ENCODE results near the gene ZNF428.

ZNF428 gene, protein sequence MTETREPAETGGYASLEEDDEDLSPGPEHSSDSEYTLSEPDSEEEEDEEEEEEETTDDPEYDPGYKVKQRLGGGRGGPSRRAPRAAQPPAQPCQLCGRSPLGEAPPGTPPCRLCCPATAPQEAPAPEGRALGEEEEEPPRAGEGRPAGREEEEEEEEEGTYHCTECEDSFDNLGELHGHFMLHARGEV

DNA sequence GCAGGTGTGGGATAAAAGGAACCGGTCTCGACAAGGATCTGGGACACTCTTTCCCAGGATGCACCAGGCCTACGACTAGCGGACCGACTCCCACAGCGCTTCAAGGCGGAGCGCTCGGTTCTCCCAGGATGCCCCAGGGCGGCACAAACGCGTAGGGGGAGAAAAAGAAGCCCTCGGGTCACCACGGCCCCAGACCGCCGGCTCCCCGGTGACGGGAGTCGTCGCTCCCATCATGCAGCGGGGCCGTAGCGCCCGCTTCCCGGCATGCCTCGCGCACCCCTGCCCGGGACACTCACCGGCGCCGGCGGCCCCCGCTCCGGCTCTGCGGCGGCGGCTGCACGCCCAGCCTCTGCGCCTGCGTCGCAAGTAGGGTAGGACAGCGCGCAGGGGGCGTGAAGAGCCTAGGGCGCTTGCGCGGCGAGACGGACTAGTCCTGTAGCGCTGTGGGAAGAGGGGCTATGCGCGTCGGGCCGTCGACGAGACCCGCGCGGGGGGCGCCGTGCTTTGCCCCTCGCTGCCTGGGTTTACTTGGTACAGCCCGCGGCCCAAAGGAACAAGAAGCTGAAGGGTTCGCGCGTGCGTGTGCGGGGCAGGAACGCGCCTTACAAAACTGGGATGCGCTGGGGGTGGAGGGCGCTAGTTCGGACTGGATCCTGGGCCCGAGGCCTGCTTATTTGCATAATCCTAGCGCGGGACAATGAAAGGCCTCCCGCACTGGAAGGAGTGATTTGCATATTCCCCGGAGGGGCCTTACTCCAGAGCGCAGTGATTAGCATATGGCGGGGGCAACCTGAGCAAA is at the start of gene ZNF428:
ZNF428 (minus strand) TSS at position 368 of the 799 bp plus-strand sequence. CDS start 5,325 bp downstream, outside the sequence.
- Histone ChIP-seq H3K4me3 (peak within 1 kb of the TSS; percentile 88), H3K27ac (peak within 1 kb of the TSS; percentile 78 to 96)
- DNase-seq (ENCODE audit: low spot score): peak; percentile 91
- TF ChIP-seq, protein P1, sequence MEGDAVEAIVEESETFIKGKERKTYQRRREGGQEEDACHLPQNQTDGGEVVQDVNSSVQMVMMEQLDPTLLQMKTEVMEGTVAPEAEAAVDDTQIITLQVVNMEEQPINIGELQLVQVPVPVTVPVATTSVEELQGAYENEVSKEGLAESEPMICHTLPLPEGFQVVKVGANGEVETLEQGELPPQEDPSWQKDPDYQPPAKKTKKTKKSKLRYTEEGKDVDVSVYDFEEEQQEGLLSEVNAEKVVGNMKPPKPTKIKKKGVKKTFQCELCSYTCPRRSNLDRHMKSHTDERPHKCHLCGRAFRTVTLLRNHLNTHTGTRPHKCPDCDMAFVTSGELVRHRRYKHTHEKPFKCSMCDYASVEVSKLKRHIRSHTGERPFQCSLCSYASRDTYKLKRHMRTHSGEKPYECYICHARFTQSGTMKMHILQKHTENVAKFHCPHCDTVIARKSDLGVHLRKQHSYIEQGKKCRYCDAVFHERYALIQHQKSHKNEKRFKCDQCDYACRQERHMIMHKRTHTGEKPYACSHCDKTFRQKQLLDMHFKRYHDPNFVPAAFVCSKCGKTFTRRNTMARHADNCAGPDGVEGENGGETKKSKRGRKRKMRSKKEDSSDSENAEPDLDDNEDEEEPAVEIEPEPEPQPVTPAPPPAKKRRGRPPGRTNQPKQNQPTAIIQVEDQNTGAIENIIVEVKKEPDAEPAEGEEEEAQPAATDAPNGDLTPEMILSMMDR (IDR thresholded peaks at IDR 0.05): no peak

DNA sequence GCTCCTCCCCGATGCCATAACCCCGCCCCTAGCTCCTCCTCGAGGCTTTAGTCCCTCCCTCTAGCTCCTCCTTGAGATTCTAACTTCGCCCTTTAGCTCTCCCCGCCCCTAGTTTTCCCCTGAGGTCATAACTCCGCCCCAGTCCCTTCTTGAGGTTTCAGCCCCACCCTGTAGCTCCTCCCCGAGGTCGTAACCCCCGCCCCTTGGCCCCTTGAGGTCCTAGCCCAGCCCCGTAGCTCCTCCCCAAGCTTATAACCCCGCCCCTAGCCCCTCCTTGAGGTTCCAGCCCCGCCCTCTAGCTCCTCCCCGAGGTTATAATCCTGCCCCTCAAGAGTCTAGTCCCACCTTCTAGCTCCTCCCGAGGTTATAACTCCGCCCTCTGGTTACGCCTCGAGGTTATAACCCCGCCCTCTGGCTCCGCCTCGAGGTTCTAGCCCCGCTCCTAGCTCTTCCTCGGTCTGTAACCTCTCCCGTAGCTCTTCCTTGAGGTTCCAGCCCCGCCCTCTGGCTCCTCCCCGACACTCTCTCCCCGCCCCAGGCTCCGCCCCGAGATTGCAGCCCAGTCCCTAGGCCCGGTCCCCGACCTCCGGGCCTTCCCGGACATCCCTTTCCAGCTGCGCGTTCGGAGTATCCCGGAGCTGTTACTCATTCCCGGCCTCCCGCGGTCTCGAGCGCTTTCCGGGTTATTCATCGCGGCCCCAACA is 49.1 kb upstream of the ZNF428 start:
- Histone ChIP-seq H3K4me3 (peak overlapping the region; percentile 78), H3K27ac (peak overlapping the region; percentile 85 to 91)
- TF ChIP-seq, protein P1 (IDR thresholded peaks at IDR 0.05): no peak
- peak; percentile 99 for DNase-seq (ENCODE audit: low spot score)

DNA sequence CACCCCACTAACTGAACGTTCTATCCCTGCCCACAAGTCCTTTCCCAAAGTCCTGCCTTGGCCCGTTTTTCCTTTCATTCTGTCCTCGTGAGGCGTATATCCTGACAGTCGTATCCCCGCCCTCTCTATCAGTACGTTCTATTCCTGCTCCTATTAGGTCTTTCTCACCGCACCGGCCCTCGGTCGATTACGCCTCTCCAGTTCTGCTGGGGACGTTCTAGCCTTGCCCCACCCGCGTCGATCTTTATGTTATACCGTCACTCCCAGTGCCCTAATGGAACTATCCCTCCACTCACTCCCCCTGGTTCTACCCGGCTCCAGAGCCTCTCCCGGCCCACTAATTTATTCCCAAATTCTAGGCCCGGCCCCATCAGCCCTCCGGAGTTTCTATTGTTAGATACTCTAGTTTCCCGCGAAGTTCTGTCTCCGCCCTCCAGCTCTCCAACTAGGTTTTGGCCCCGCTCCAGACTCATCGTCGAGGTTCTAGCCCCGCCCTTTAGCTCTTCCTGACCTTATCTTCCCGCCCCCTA is 48.5 kb upstream of the ZNF428 start:
- peak overlapping the region in 1 of 2 donors; percentile 91 for H3K27ac ChIP-seq

DNA sequence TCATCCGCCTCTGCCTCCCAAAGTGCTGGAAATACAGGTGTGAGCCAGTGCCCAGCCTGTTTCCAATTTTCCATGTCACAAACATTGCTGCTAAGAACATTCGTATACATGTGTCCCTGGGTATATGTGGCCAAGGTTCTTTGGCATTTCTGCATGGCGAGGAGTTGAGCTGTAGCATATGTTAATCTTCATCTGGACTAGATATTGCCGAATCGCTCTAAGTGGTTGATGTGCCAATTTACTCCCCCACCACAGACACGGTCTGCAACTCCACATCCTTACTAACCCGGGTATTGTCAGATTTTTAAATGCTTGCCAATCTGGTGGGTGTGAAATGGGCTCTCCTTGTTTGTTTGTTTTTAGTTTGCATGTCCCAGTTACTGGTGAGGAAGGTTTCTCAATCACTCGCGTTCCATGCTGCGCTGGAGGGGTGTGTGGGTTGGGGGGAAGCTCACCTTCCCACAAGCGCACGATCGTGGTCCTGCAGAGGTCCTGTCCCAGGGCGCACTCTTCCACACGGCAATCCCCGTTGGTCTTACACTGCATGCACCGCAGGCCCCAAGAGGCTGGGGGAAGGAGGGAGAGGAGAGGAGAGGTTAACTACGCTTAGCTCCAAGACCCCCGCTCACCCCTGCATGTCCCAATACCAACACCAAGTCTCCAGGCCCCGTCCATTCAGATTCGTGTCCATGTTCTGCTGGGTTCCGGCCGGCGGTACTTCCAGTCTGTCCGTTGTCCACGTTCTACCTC is 47.9 kb upstream of the ZNF428 start:
- peak; percentile 77 for DNase-seq (ENCODE audit: low spot score)
- H3K4me3 ChIP-seq: peak overlapping the region; percentile 78
- TF ChIP-seq, protein P1 (IDR thresholded peaks at IDR 0.05): no peak
- H3K27ac ChIP-seq: peak overlapping the region in 1 of 2 donors; percentile 91

More for the DNA sequence above, 48.5 kb upstream of the ZNF428 start:
- TF ChIP-seq, protein P1 (IDR thresholded peaks at IDR 0.05): no peak
- H3K4me3 ChIP-seq: peak overlapping the region; percentile 78
- DNase-seq (ENCODE audit: low spot score): no peak

DNA sequence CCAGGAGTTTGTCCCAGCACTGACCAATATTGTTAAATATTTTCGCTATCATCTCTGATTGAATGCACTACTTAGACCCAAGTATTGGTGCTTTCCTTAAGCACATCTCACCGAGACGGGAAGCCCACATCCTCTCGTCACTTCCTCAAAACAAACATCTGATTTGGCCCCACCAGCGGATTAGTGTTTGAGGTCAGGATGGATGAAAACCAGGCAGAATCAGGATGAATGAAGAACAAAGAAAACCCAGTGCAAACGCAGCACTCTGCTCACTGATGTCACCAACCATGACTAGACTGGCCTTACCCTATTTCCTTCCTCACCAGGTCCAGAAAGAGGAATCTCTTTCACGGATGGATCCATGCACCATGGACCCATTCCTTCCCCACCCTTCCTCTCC is 44.6 kb upstream of the ZNF428 start:
- DNase-seq (ENCODE audit: low spot score): no peak
- H3K27ac ChIP-seq: no peak overlapping the region
- TF ChIP-seq, protein P1 (IDR thresholded peaks at IDR 0.05): no peak
- H3K4me3 ChIP-seq: no peak overlapping the region

DNA sequence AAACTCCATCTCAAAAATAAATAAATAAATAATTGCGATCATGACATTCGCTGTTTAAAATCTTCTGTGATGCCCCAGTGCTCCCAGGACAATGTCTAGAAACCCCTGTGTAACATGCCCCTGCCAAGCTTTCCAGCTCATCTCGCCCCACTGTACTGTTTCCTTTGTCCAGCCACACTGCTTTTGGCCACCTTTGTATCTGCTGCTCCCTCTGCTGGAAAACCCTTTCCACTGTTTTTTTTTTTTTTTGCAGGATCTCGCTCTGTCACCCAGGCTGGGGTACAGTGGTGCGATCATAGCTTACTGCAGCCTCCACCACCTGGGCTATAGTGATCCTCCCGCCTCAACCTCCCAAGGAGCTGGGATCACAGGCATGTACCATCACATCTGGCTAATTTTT is 43.1 kb upstream of the ZNF428 start:
- Histone ChIP-seq H3K27ac (no peak overlapping the region), H3K4me3 (no peak overlapping the region)
- TF ChIP-seq, protein P1 (IDR thresholded peaks at IDR 0.05): no peak
- no peak for DNase-seq (ENCODE audit: low spot score)

All from coronary artery (tissue), 2 donors.